GM12878 (cell line): ENCODE data around the gene ALOX12B.

Experiments
- BHLHE40 ChIP-seq, 2 experiments: fragments of 450-650 bp in 1 of 2; IDR thresholded peaks; 2 replicates each; pipeline ENCODE4 v1.6.1; 2011 to 2017; ENCODE audit warnings: low read depth in 2 of 2, borderline replicate concordance in 1 of 2, improper control_type of control experiment in 1 of 2, low read length in 1 of 2, mild to moderate bottlenecking in 1 of 2
- CHD2 ChIP-seq: IDR thresholded peaks from 2 replicates; pipeline ENCODE4 v1.6.1; 2011; ENCODE audit warnings: low read depth, low read length, improper control_type of control experiment, borderline replicate concordance
- CTCF ChIP-seq, 3 experiments: IDR thresholded peaks in 2 of 3; conservative IDR thresholded peaks in 1 of 3; 2 replicates each; pipeline ENCODE4 v1.5.1; 2011; ENCODE audit warnings: low read depth in 3 of 3, low read length in 3 of 3, mild to moderate bottlenecking in 3 of 3, control low read depth in 2 of 3, moderate library complexity in 2 of 3, inconsistent platforms in 1 of 3, mixed read lengths in 1 of 3; ENCODE audit not compliant: control insufficient read depth in 2 of 3, insufficient read depth in 1 of 3; ENCODE audit errors: extremely low read depth in 1 of 3
- EZH2 ChIP-seq: IDR thresholded peaks from 2 replicates; pipeline ENCODE4 v1.6.1; 2012; ENCODE audit warnings: low read depth, mild to moderate bottlenecking, control low read depth, inconsistent platforms, low read length, borderline replicate concordance; ENCODE audit not compliant: control insufficient read depth
- GABPA ChIP-seq: IDR thresholded peaks from 2 replicates; pipeline ENCODE4 v1.6.1; 2014; ENCODE audit warnings: antibody characterized with exemption, low read depth, mild to moderate bottlenecking, inconsistent platforms
- KDM1A ChIP-seq: fragments of 200-600 bp; sonication (generic); IDR thresholded peaks from 2 replicates; pipeline ENCODE4 v1.6.1; 2016; ENCODE audit warnings: borderline replicate concordance
- MXI1 ChIP-seq: fragments of 150-350 bp; IDR thresholded peaks from 2 replicates; pipeline ENCODE4 v1.6.1; 2011; ENCODE audit warnings: low read depth, mild to moderate bottlenecking, inconsistent platforms, low read length, improper control_type of control experiment
- NRF1 ChIP-seq: conservative IDR thresholded peaks from 2 replicates; pipeline ENCODE4 v1.6.1; 2011; ENCODE audit warnings: mild to moderate bottlenecking, low read depth, low read length, improper control_type of control experiment
- POLR2AphosphoS2 ChIP-seq: IDR thresholded peaks from 2 replicates; pipeline ENCODE4 v1.6.1; 2011; ENCODE audit warnings: low read depth, mild to moderate bottlenecking, low read length, improper control_type of control experiment, moderate library complexity
- RELA ChIP-seq: fragments of 450-650 bp; IDR thresholded peaks from 2 replicates; pipeline ENCODE4 v1.8.0; 2014; ENCODE audit warnings: borderline replicate concordance; ENCODE audit not compliant: partially characterized antibody
- ZSCAN29 ChIP-seq: fragments of 450-650 bp; IDR thresholded peaks from 2 replicates; pipeline ENCODE4 v1.6.1; 2017; ENCODE audit warnings: mild to moderate bottlenecking, moderate library complexity
- TF ChIP-seq, protein P1 (sequence below): fragments of 150-350 bp; IDR thresholded peaks from 2 replicates; pipeline ENCODE4 v1.6.1; 2014; ENCODE audit warnings: mild to moderate bottlenecking, low read depth, low read length
- TF ChIP-seq, protein P2 (sequence below): fragments of 450-650 bp; IDR thresholded peaks from 2 replicates; pipeline ENCODE4 v1.6.1; 2018; ENCODE audit warnings: borderline replicate concordance, mild to moderate bottlenecking; ENCODE audit not compliant: partially characterized antibody
- TF ChIP-seq, protein P3 (sequence below): IDR thresholded peaks from 2 replicates; pipeline ENCODE4 v1.6.1; 2012; ENCODE audit warnings: low read depth, low read length, improper control_type of control experiment

DNA sequence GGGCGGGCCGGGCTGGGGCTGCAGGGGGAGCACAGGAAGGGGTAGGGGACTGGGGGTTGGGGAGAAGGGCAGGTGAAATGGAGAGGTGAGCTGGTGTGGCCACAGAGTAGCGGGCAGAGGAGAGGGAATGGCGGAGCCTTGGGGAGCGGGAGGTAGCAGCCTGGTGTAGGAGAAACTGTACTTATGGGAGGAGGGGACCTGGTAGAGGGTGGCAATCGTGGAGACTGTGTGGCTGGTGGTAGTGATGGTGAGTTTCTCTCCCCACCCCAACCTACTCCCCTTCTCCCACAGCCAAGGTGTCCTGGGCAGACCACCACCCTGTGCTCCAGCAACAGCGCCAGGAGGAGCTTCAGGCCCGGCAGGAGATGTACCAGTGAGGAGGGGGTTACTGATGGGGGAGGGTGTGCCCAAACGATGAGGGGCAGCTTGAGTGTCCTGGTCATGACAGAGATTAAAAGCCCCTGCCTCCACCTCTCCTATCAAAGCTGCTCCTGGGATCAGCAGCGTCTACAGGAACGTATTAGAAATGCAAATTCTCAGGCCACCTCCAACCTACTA, 47.8 kb downstream of the ALOX12B start:
- no peak for TF ChIP-seq GABPA
- TF ChIP-seq CTCF (IDR thresholded peaks at IDR 0.05 in 2 of 3, conservative IDR thresholded peaks at IDR 0.05 in 1 of 3; ENCODE audit: control insufficient read depth in 2 of 3, extremely low read depth in 1 of 3, insufficient read depth in 1 of 3, low read depth in 3 of 3, low read length in 3 of 3): no peak
- TF ChIP-seq POLR2AphosphoS2: no peak
- TF ChIP-seq KDM1A: no peak
- no peak for TF ChIP-seq MXI1
- TF ChIP-seq, protein P1, sequence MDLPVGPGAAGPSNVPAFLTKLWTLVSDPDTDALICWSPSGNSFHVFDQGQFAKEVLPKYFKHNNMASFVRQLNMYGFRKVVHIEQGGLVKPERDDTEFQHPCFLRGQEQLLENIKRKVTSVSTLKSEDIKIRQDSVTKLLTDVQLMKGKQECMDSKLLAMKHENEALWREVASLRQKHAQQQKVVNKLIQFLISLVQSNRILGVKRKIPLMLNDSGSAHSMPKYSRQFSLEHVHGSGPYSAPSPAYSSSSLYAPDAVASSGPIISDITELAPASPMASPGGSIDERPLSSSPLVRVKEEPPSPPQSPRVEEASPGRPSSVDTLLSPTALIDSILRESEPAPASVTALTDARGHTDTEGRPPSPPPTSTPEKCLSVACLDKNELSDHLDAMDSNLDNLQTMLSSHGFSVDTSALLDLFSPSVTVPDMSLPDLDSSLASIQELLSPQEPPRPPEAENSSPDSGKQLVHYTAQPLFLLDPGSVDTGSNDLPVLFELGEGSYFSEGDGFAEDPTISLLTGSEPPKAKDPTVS: no peak
- TF ChIP-seq, protein P2, sequence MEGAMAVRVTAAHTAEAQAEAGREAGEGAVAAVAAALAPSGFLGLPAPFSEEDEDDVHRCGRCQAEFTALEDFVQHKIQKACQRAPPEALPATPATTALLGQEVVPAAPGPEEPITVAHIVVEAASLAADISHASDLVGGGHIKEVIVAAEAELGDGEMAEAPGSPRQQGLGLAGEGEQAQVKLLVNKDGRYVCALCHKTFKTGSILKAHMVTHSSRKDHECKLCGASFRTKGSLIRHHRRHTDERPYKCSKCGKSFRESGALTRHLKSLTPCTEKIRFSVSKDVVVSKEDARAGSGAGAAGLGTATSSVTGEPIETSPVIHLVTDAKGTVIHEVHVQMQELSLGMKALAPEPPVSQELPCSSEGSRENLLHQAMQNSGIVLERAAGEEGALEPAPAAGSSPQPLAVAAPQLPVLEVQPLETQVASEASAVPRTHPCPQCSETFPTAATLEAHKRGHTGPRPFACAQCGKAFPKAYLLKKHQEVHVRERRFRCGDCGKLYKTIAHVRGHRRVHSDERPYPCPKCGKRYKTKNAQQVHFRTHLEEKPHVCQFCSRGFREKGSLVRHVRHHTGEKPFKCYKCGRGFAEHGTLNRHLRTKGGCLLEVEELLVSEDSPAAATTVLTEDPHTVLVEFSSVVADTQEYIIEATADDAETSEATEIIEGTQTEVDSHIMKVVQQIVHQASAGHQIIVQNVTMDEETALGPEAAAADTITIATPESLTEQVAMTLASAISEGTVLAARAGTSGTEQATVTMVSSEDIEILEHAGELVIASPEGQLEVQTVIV: no peak
- TF ChIP-seq NRF1: no peak
- TF ChIP-seq, protein P3, sequence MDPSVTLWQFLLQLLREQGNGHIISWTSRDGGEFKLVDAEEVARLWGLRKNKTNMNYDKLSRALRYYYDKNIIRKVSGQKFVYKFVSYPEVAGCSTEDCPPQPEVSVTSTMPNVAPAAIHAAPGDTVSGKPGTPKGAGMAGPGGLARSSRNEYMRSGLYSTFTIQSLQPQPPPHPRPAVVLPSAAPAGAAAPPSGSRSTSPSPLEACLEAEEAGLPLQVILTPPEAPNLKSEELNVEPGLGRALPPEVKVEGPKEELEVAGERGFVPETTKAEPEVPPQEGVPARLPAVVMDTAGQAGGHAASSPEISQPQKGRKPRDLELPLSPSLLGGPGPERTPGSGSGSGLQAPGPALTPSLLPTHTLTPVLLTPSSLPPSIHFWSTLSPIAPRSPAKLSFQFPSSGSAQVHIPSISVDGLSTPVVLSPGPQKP: no peak
- TF ChIP-seq EZH2: no peak
- TF ChIP-seq RELA: no peak
- TF ChIP-seq CHD2: no peak
- TF ChIP-seq ZSCAN29: no peak
- no peak for TF ChIP-seq BHLHE40 (IDR thresholded peaks at IDR 0.05; ENCODE audit: borderline replicate concordance in 1 of 2, low read depth in 2 of 2, low read length in 1 of 2)
